Endothelial cell of umbilical vein (primary cell): ENCODE results near the gene ZNF442.

Experiments
- EZH2 ChIP-seq: IDR thresholded peaks from 2 replicates; pipeline ENCODE4 v1.6.1; 2012; ENCODE audit warnings: borderline replicate concordance, low read depth, mild to moderate bottlenecking, moderate library complexity, low read length, inconsistent platforms; ENCODE audit not compliant: severe bottlenecking
- POLR2AphosphoS5 ChIP-seq: IDR thresholded peaks from 2 replicates; pipeline ENCODE4 v1.6.1; 2012; ENCODE audit warnings: low read depth, mild to moderate bottlenecking, control low read depth, low read length, moderate library complexity; ENCODE audit not compliant: insufficient read depth
- TF ChIP-seq, protein P1 (sequence below), 2 donors: IDR thresholded peaks; 1 replicate in 1 of 2; 2 replicates in 1 of 2; pipeline ENCODE4 v1.5.1; 2011; ENCODE audit warnings: low read length in 2 of 2, mild to moderate bottlenecking in 2 of 2, moderate library complexity in 2 of 2, control low read depth in 1 of 2, inconsistent platforms in 1 of 2, low read depth in 1 of 2; ENCODE audit not compliant: insufficient read depth in 1 of 2; ENCODE audit errors: extremely low read depth in 1 of 2

DNA sequence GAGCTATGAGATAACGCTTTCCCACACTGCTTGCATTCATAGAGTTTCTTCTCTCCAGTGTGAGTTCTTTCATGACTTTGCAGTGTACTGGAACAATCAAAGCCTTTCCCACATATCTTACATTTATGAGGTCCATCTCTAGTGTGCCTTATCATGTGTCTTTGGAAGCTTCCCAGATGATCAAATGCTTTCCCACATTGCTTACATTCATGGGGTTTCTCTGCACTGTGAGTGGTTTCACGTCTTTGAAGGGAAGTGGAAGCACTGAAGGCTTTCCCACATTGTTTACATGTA is 14.9 kb upstream of the ZNF442 start:
- TF ChIP-seq, protein P1, sequence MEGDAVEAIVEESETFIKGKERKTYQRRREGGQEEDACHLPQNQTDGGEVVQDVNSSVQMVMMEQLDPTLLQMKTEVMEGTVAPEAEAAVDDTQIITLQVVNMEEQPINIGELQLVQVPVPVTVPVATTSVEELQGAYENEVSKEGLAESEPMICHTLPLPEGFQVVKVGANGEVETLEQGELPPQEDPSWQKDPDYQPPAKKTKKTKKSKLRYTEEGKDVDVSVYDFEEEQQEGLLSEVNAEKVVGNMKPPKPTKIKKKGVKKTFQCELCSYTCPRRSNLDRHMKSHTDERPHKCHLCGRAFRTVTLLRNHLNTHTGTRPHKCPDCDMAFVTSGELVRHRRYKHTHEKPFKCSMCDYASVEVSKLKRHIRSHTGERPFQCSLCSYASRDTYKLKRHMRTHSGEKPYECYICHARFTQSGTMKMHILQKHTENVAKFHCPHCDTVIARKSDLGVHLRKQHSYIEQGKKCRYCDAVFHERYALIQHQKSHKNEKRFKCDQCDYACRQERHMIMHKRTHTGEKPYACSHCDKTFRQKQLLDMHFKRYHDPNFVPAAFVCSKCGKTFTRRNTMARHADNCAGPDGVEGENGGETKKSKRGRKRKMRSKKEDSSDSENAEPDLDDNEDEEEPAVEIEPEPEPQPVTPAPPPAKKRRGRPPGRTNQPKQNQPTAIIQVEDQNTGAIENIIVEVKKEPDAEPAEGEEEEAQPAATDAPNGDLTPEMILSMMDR (IDR thresholded peaks at IDR 0.05; ENCODE audit: extremely low read depth in 1 of 2, insufficient read depth in 1 of 2, low read depth in 1 of 2, low read length in 2 of 2), result no peak
- TF ChIP-seq POLR2AphosphoS5 (no peak), EZH2 (no peak)
